ENCODE measurements around the gene MRC2. TPM values are rescaled to one million over a fixed set of nuclear protein-coding genes. Genes with fewer than 3 reads are reported as not detected.

MRC2 gene
- total RNA-seq, 2 experiments from 2014 or later, result 11.2 to 12.5 TPM

DNA sequence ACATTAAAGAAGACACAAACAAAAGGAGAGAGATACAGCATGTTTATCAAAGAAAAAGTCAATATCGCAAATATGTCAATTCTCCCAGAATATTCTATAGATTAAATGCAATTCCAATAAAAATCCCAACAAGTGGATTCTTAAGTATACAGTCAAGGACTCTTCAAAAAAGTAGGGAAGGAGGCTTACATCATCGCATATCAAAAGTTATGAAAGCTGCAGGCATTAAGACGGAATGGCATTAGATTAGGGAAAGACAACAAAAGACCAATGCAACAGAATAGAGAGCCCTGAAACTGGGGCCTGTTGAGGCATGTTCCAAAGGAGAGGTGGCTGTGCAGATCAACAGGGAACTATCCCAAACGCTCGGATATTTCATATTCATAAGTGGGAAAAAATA lies 104.7 kb downstream of the MRC2 start:
- CTCF ChIA-PET, result no interaction called here
- H3K9me3 Mint-ChIP-seq, result no peaks in the 10 kb centered on the region
- H3K4me1 Mint-ChIP-seq (ENCODE audit: low read depth), result peaks cover 4% of the 10 kb centered on the region
- no peak overlapping the region for H3K27ac Mint-ChIP-seq
- peaks cover 54% of the 10 kb centered on the region for H3K27me3 Mint-ChIP-seq
- POLR2A ChIA-PET, result no interaction called here
- intact Hi-C loops (cut with micrococcal nuclease), result no loop called here
- H3K36me3 Mint-ChIP-seq, result peaks cover 2% of the 10 kb centered on the region
- H3K4me3 Mint-ChIP-seq, result no peak overlapping the region
- no peak for DNase-seq

DNA sequence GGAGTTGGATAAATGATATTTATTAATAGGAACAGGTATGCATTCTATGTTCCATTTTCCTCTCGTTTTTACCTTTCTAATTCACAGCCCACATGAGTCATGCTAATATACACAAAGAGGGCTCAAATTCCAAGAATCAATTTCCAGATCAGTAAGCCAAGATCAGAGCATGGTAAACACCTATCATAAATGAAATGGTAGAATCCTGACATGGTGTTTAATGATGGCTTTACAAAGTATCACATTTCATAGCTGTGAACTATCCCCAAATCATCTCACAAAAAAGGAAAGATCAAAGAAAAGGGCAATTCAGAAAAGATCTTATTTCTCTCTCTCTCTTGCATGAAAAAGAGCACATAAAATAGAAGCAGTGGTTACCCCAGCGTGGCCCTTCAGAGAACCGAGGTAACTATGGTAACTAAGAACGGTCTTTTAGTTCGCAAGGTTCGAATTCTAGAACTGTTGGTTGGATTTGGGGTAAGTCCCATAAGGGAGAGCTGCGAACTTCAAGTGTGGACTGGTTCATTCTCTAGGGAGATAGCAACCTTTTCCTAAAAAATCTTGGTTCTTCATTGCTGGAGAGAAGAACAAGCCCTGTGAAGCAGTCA lies 107.7 kb downstream of the MRC2 start:
- Mint-ChIP-seq H3K27ac (no peak overlapping the region), H3K36me3 (no peaks in the 10 kb centered on the region), H3K27me3 (peaks cover 43% of the 10 kb centered on the region), H3K4me1 (ENCODE audit: low read depth) (peaks cover 17% of the 10 kb centered on the region), H3K9me3 (no peaks in the 10 kb centered on the region), H3K4me3 (no peak overlapping the region)
- intact Hi-C loops (cut with micrococcal nuclease), result loop anchor here (5.0 kb wide), 1 partner anchor 83 kb away; no protein-coding TSS in a partner anchor
- no peak for DNase-seq
- ChIA-PET CTCF (no interaction called here), POLR2A (no interaction called here)

- no peak overlapping the region for H3K27ac Mint-ChIP-seq
- peaks cover 21% of the 10 kb centered on the region for H3K4me1 Mint-ChIP-seq (ENCODE audit: low read depth)
- ChIA-PET POLR2A (interaction anchor here (1.3 to 1.7 kb wide), 2 partner anchors 12 to 15 kb away, joined by 11 to 12 read pairs; no protein-coding TSS in a partner anchor), CTCF (interaction anchor here (0.9 to 1.6 kb wide), 2 partner anchors 13 to 228 kb away, joined by 3 to 4 read pairs; no protein-coding TSS in a partner anchor)
- H3K4me3 Mint-ChIP-seq, result no peak overlapping the region
- peak; percentile 75 for DNase-seq
- H3K36me3 Mint-ChIP-seq, result no peaks in the 10 kb centered on the region
- intact Hi-C loops (cut with micrococcal nuclease), result loop anchor here (1.0 to 5.0 kb wide), 3 partner anchors 13 to 228 kb away; no protein-coding TSS in a partner anchor
- no peaks in the 10 kb centered on the region for H3K9me3 Mint-ChIP-seq
- H3K27me3 Mint-ChIP-seq, result peaks cover 33% of the 10 kb centered on the region
Measured at GRCh38 chr17:62737513-62737912, 110.0 kb downstream of the MRC2 start.

DNA sequence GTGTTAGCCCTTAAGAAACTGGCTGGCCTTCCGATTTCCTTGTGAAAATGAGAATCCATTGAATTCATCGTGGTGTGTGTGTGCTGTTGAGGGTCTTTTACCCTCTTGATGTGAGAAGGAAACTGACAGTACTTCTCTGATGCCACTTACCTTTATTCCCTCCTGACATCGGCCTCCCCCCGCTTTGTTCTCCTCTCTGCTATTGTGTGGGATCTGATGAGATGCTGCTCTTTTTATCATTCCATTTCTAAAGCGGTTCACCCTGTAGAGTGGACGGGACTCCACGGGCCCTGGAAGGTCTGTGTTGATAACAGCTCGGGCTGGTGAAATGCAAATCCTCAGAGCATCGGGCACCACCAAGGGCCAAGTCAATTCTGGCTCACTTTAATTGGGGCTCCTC lies 110.8 kb downstream of the MRC2 start:
- POLR2A ChIA-PET, result interaction anchor here (1.3 to 1.7 kb wide), 2 partner anchors 13 to 16 kb away, joined by 11 to 12 read pairs; no protein-coding TSS in a partner anchor

DNA sequence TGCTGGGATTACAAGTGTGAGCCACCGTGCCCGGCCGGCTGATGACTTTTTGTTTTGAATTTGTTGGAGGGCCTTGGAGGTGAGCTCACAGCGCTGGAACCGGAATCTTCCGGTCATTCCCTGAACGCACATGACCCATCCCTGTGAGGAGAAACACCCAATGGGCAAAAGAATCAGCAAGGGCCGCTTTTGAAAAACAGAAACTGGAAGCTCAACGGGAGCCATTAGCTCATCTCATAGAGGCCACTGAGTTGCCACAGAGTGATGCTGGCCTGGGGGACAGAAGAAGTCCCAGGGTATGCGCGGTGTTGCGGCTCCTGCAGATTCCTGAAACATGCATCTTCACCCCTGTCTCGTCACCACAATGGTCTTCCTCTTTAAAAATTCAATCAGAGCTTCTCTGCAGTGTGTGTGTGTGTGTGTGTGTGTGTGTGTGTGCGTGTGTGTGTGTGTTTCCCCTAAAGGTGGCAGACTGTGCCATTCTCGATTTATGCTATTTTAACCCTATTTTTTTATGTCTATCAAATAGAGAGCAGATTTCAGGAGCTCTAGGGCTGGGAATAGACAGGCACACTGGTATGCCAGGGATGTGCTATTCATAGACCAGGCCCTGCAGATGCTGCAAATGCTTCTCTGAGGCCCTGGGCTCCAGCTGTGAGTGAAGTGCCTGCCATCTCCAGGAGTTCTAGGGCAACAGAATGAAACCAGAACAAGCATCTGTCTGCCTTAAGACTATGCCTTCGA lies 112.3 kb downstream of the MRC2 start:
- CTCF ChIA-PET, result interaction anchor here (1.3 kb wide), 1 partner anchor 667 kb away, joined by 4 read pairs; no protein-coding TSS in a partner anchor
- POLR2A ChIA-PET, result interaction anchor here (0.6 kb wide), 1 partner anchor 1552 kb away, joined by 3 read pairs; no protein-coding TSS in a partner anchor
- intact Hi-C loops (cut with micrococcal nuclease), result loop anchor here (5.0 kb wide), 1 partner anchor 88 kb away; no protein-coding TSS in a partner anchor
- no peaks in the 10 kb centered on the region for H3K36me3 Mint-ChIP-seq
- H3K4me1 Mint-ChIP-seq (ENCODE audit: low read depth), result peaks cover 21% of the 10 kb centered on the region
- peaks cover 32% of the 10 kb centered on the region for H3K27me3 Mint-ChIP-seq
- no peak for DNase-seq
- no peak overlapping the region for H3K4me3 Mint-ChIP-seq
- H3K27ac Mint-ChIP-seq, result no peak overlapping the region
- no peaks in the 10 kb centered on the region for H3K9me3 Mint-ChIP-seq

More for the DNA sequence above, 110.8 kb downstream of the MRC2 start:
- CTCF ChIA-PET, result interaction anchor here (0.6 to 1.6 kb wide), 3 partner anchors 17 to 227 kb away, joined by 3 to 4 read pairs (median 4); no protein-coding TSS in a partner anchor
- Mint-ChIP-seq H3K4me3 (no peak overlapping the region), H3K27ac (no peak overlapping the region), H3K36me3 (no peaks in the 10 kb centered on the region), H3K4me1 (ENCODE audit: low read depth) (peaks cover 21% of the 10 kb centered on the region), H3K27me3 (peaks cover 33% of the 10 kb centered on the region), H3K9me3 (no peaks in the 10 kb centered on the region)
- intact Hi-C loops (cut with micrococcal nuclease), result loop anchor here (5.0 kb wide), 1 partner anchor 86 kb away; no protein-coding TSS in a partner anchor
- DNase-seq, result no peak

GRCh38 chr17:62741290-62741689 lies 113.8 kb downstream of the MRC2 start:
- CTCF ChIA-PET, result no interaction called here
- H3K4me1 Mint-ChIP-seq (ENCODE audit: low read depth), result peaks cover 21% of the 10 kb centered on the region

More at GRCh38 chr17:62741290-62741689, 113.8 kb downstream of the MRC2 start:
- Mint-ChIP-seq H3K4me3 (no peak overlapping the region), H3K9me3 (no peaks in the 10 kb centered on the region), H3K36me3 (no peaks in the 10 kb centered on the region), H3K27me3 (peaks cover 29% of the 10 kb centered on the region), H3K27ac (no peak overlapping the region)
- POLR2A ChIA-PET, result no interaction called here
- intact Hi-C loops (cut with micrococcal nuclease), result no loop called here
- no peak for DNase-seq

Other genes with a start within 250 kb of the MRC2 start
- gene EFCAB3, start 247.1 kb upstream of the MRC2 start, total RNA-seq, result not detected
- gene METTL2A, start 203.8 kb upstream of the MRC2 start, total RNA-seq, result 10 to 100 TPM; 26.6 to 27.4 TPM
- 10 to 100 TPM; 30.7 to 31.6 TPM for gene TLK2, start 148.8 kb upstream of the MRC2 start, total RNA-seq
- gene MARCHF10, start 180.6 kb downstream of the MRC2 start, total RNA-seq, result not detected